HEK293 (cell line): ENCODE results near the gene STRIP1.

Experiments used
- CTCF ChIA-PET: fragments of 350-600 bp; formaldehyde crosslinking; extraction: SDS; loops from one replicate; lab custom pipeline; 2021; ENCODE audit warnings: antibody characterized with exemption; lab: Yijun Ruan, JAX
- POLR2A ChIA-PET: fragments of 300-600 bp; formaldehyde crosslinking; extraction: SDS; loops from one replicate; lab custom pipeline; 2020; ENCODE audit warnings: antibody characterized with exemption, inconsistent platforms; lab: Yijun Ruan, JAX
- H3K27ac ChIP-seq: fragments of 200-500 bp; sonication (Bioruptor generic); 2 replicates; pipeline ENCODE4 v1.5.1; 2014; ENCODE audit warnings: low read depth, low read length, control low read depth, inconsistent platforms; ENCODE audit errors: extremely low read depth
- H3K36me3 ChIP-seq, 2 experiments: fragments of 200-500 bp in 1 of 2; sonication (Bioruptor generic) in 1 of 2; 1 replicate in 1 of 2; 2 replicates in 1 of 2; pipeline ENCODE4 v1.5.1; 2014 to 2017; ENCODE audit warnings: inconsistent platforms in 2 of 2, low read length in 2 of 2; ENCODE audit not compliant: control insufficient read depth in 2 of 2, insufficient read depth in 1 of 2
- H3K4me1 ChIP-seq: fragments of 200-500 bp; sonication (Bioruptor generic); 2 replicates; pipeline ENCODE4 v1.5.1; 2014; ENCODE audit warnings: mild to moderate bottlenecking, low read length, inconsistent platforms; ENCODE audit not compliant: control insufficient read depth, insufficient read depth
- H3K4me3 ChIP-seq: 2 replicates; pipeline ENCODE4 v1.5.1; 2011; ENCODE audit warnings: low read depth, mild to moderate bottlenecking, control low read depth, low read length, moderate library complexity
- H3K9me3 ChIP-seq: fragments of 200-500 bp; sonication (Bioruptor generic); 2 replicates; pipeline ENCODE4 v1.5.1; 2014; ENCODE audit warnings: low read depth, low read length, inconsistent platforms; ENCODE audit not compliant: control insufficient read depth, insufficient read depth
- FEZF1 ChIP-seq: fragments of 450-650 bp; formaldehyde crosslinking; IDR thresholded peaks from 2 replicates; pipeline ENCODE4 v1.5.1; 2016; ENCODE audit warnings: missing biosample characterization, missing genetic modification characterization
- IKZF3 ChIP-seq: fragments of 450-650 bp; IDR thresholded peaks from 2 replicates; pipeline ENCODE4 v1.5.0; 2018; ENCODE audit warnings: missing biosample characterization, mild to moderate bottlenecking, missing genetic modification characterization, moderate library complexity
- KLF7 ChIP-seq: fragments of 450-650 bp; formaldehyde crosslinking; IDR thresholded peaks from 2 replicates; pipeline ENCODE4 v1.5.1; 2016; ENCODE audit warnings: missing biosample characterization, missing genetic modification characterization, borderline replicate concordance
- MZF1 ChIP-seq: fragments of 450-650 bp; formaldehyde crosslinking; IDR thresholded peaks from 2 replicates; pipeline ENCODE4 v1.5.1; 2017; ENCODE audit warnings: missing biosample characterization, missing genetic modification characterization, borderline replicate concordance
- RBAK ChIP-seq: fragments of 450-650 bp; formaldehyde crosslinking; IDR thresholded peaks from 2 replicates; pipeline ENCODE4 v1.5.1; 2016; ENCODE audit warnings: missing biosample characterization, missing genetic modification characterization
- REPIN1 ChIP-seq: fragments of 450-650 bp; formaldehyde crosslinking; IDR thresholded peaks from 2 replicates; pipeline ENCODE4 v1.5.1; 2017; ENCODE audit warnings: missing biosample characterization, missing genetic modification characterization, low read depth
- ZFP3 ChIP-seq: fragments of 450-650 bp; formaldehyde crosslinking; IDR thresholded peaks from 2 replicates; pipeline ENCODE4 v1.5.1; 2016; ENCODE audit warnings: low read depth, missing biosample characterization, missing genetic modification characterization
- ZFP41 ChIP-seq: fragments of 450-650 bp; formaldehyde crosslinking; IDR thresholded peaks from 2 replicates; pipeline ENCODE4 v1.5.1; 2016; ENCODE audit warnings: missing biosample characterization, missing genetic modification characterization, borderline replicate concordance
- ZNF121 ChIP-seq: fragments of 450-650 bp; formaldehyde crosslinking; IDR thresholded peaks from 2 replicates; pipeline ENCODE4 v1.5.1; 2016; ENCODE audit warnings: missing biosample characterization, missing genetic modification characterization
- ZNF132 ChIP-seq: fragments of 450-650 bp; formaldehyde crosslinking; IDR thresholded peaks from 2 replicates; pipeline ENCODE4 v1.5.1; 2017; ENCODE audit warnings: missing biosample characterization, missing genetic modification characterization, borderline replicate concordance
- ZNF138 ChIP-seq: fragments of 450-650 bp; formaldehyde crosslinking; IDR thresholded peaks from 2 replicates; pipeline ENCODE4 v1.5.1; 2016; ENCODE audit warnings: missing biosample characterization, missing genetic modification characterization, borderline replicate concordance
- ZNF140 ChIP-seq: fragments of 450-650 bp; formaldehyde crosslinking; IDR thresholded peaks from 2 replicates; pipeline ENCODE4 v1.5.1; 2016; ENCODE audit warnings: missing biosample characterization, missing genetic modification characterization
- ZNF146 ChIP-seq: fragments of 450-650 bp; formaldehyde crosslinking; IDR thresholded peaks from 2 replicates; pipeline ENCODE4 v1.5.1; 2016; ENCODE audit warnings: missing biosample characterization, missing genetic modification characterization
- ZNF169 ChIP-seq: fragments of 450-650 bp; formaldehyde crosslinking; IDR thresholded peaks from 2 replicates; pipeline ENCODE4 v1.5.1; 2016; ENCODE audit warnings: missing biosample characterization, missing genetic modification characterization
- ZNF19 ChIP-seq: fragments of 450-650 bp; formaldehyde crosslinking; IDR thresholded peaks from 2 replicates; pipeline ENCODE4; 2016; ENCODE audit warnings: missing biosample characterization, missing genetic modification characterization, low read depth
- ZNF211 ChIP-seq: fragments of 450-650 bp; formaldehyde crosslinking; IDR thresholded peaks from 2 replicates; pipeline ENCODE4 v1.5.1; 2016; ENCODE audit warnings: low read depth, missing biosample characterization, missing genetic modification characterization
- ZNF239 ChIP-seq: fragments of 450-650 bp; formaldehyde crosslinking; IDR thresholded peaks from 2 replicates; pipeline ENCODE4 v1.5.1; 2016; ENCODE audit warnings: missing biosample characterization, missing genetic modification characterization
- ZNF274 ChIP-seq, 2 experiments: fragments of 200-500 bp in 1 of 2; fragments of 450-650 bp in 1 of 2; sonication (Bioruptor generic) in 1 of 2; formaldehyde crosslinking in 1 of 2; IDR thresholded peaks; 2 replicates each; pipeline versions ENCODE4 v1.5.1 to v1.6.1; 2014 to 2016; ENCODE audit warnings: borderline replicate concordance in 1 of 2, inconsistent platforms in 1 of 2, low read length in 1 of 2, missing biosample characterization in 1 of 2, missing genetic modification characterization in 1 of 2
- ZNF354C ChIP-seq: fragments of 450-650 bp; formaldehyde crosslinking; IDR thresholded peaks from 2 replicates; pipeline ENCODE4 v1.5.1; 2016; ENCODE audit warnings: missing biosample characterization, missing genetic modification characterization, low read depth, borderline replicate concordance
- ZNF529 ChIP-seq: fragments of 450-650 bp; formaldehyde crosslinking; IDR thresholded peaks from 2 replicates; pipeline ENCODE4 v1.5.1; 2017; ENCODE audit warnings: missing genetic modification characterization, missing biosample characterization; ENCODE audit not compliant: insufficient replicate concordance
- ZNF548 ChIP-seq: fragments of 450-650 bp; formaldehyde crosslinking; IDR thresholded peaks from 2 replicates; pipeline ENCODE4 v1.5.1; 2016; ENCODE audit warnings: missing biosample characterization, missing genetic modification characterization
- ZNF654 ChIP-seq: fragments of 450-650 bp; formaldehyde crosslinking; IDR thresholded peaks from 2 replicates; pipeline ENCODE4 v1.5.1; 2016; ENCODE audit warnings: low read depth, missing biosample characterization, missing genetic modification characterization
- ZNF785 ChIP-seq: fragments of 450-650 bp; formaldehyde crosslinking; IDR thresholded peaks from 2 replicates; pipeline ENCODE4 v1.5.1; 2016; ENCODE audit warnings: missing biosample characterization, missing genetic modification characterization
- TF ChIP-seq, protein P1 (sequence below): fragments of 450-650 bp; formaldehyde crosslinking; IDR thresholded peaks from 2 replicates; pipeline ENCODE4 v1.5.1; 2016; ENCODE audit warnings: missing biosample characterization, missing genetic modification characterization
- TF ChIP-seq, protein P2 (sequence below): fragments of 450-650 bp; formaldehyde crosslinking; IDR thresholded peaks from 2 replicates; pipeline ENCODE4 v1.5.1; 2016; ENCODE audit warnings: missing biosample characterization, missing genetic modification characterization
- TF ChIP-seq, protein P3 (sequence below): fragments of 450-650 bp; formaldehyde crosslinking; IDR thresholded peaks from 2 replicates; pipeline ENCODE4 v1.5.1; 2016; ENCODE audit warnings: missing biosample characterization, missing genetic modification characterization

The STRIP1 gene

GRCh38 chr1:110017792-110018191 is 16.6 kb upstream of the STRIP1 start:
- H3K4me1 ChIP-seq, result no peaks in the 10 kb centered on the region
- CTCF ChIA-PET, result interaction anchor here (0.5 to 1.8 kb wide), 3 partner anchors 22 to 241 kb away, joined by 3 to 4 read pairs (median 3); no protein-coding TSS in a partner anchor
- POLR2A ChIA-PET, result no interaction called here
- no peaks in the 10 kb centered on the region for H3K9me3 ChIP-seq
- no peak overlapping the region for H3K27ac ChIP-seq
- peaks cover 25 to 96% of the 10 kb centered on the region in 2 experiments for H3K36me3 ChIP-seq
- TF ChIP-seq ZNF146 (no peak), ZNF140 (no peak), ZNF785 (tag by site-specific recombination) (no peak), ZNF274 (IDR thresholded peaks at IDR 0.05; ENCODE audit: low read length) (no peak), ZNF274 (tag by site-specific recombination; IDR thresholded peaks at IDR 0.05; ENCODE audit: borderline replicate concordance) (no peak), FEZF1 (no peak), ZNF529 (no peak)
- H3K4me3 ChIP-seq, result no peak overlapping the region

GRCh38 chr1:110018396-110018795 is 16.0 kb upstream of the STRIP1 start:
- CTCF ChIA-PET, result interaction anchor here (0.5 to 2.8 kb wide), 3 partner anchors 11 to 241 kb away, joined by 3 to 18 read pairs (median 4); no protein-coding TSS in a partner anchor
- POLR2A ChIA-PET, result no interaction called here
- Histone ChIP-seq H3K4me3 (no peak overlapping the region), H3K36me3 (peaks cover 26 to 97% of the 10 kb centered on the region in 2 experiments), H3K27ac (no peak overlapping the region), H3K9me3 (no peaks in the 10 kb centered on the region), H3K4me1 (no peaks in the 10 kb centered on the region)
- no peak for TF ChIP-seq REPIN1
- TF ChIP-seq KLF7 (tag by site-specific recombination), result no peak
- TF ChIP-seq, protein P1, sequence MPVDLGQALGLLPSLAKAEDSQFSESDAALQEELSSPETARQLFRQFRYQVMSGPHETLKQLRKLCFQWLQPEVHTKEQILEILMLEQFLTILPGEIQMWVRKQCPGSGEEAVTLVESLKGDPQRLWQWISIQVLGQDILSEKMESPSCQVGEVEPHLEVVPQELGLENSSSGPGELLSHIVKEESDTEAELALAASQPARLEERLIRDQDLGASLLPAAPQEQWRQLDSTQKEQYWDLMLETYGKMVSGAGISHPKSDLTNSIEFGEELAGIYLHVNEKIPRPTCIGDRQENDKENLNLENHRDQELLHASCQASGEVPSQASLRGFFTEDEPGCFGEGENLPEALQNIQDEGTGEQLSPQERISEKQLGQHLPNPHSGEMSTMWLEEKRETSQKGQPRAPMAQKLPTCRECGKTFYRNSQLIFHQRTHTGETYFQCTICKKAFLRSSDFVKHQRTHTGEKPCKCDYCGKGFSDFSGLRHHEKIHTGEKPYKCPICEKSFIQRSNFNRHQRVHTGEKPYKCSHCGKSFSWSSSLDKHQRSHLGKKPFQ (tag by site-specific recombination), result no peak
- no peak for TF ChIP-seq ZNF169 (tag by site-specific recombination)
- TF ChIP-seq ZNF548 (tag by site-specific recombination), result no peak
- TF ChIP-seq ZNF19 (tag by site-specific recombination), result no peak
- no peak for TF ChIP-seq ZFP41 (tag by site-specific recombination)

GRCh38 chr1:110019770-110020169 is 14.7 kb upstream of the STRIP1 start:
- ChIA-PET POLR2A (interaction anchor here (1.2 kb wide), 1 partner anchor 384 kb away, joined by 3 read pairs; no protein-coding TSS in a partner anchor), CTCF (interaction anchor here (0.6 to 2.8 kb wide), 2 partner anchors 10 to 440 kb away, joined by 5 to 18 read pairs; no protein-coding TSS in a partner anchor)
- Histone ChIP-seq H3K4me1 (no peaks in the 10 kb centered on the region), H3K9me3 (no peaks in the 10 kb centered on the region), H3K36me3 (peaks cover 30 to 99% of the 10 kb centered on the region in 2 experiments), H3K27ac (no peak overlapping the region), H3K4me3 (no peak overlapping the region)
- no peak for TF ChIP-seq ZFP3 (tag by site-specific recombination)
- TF ChIP-seq ZNF654 (tag by site-specific recombination), result no peak
- TF ChIP-seq, protein P2, sequence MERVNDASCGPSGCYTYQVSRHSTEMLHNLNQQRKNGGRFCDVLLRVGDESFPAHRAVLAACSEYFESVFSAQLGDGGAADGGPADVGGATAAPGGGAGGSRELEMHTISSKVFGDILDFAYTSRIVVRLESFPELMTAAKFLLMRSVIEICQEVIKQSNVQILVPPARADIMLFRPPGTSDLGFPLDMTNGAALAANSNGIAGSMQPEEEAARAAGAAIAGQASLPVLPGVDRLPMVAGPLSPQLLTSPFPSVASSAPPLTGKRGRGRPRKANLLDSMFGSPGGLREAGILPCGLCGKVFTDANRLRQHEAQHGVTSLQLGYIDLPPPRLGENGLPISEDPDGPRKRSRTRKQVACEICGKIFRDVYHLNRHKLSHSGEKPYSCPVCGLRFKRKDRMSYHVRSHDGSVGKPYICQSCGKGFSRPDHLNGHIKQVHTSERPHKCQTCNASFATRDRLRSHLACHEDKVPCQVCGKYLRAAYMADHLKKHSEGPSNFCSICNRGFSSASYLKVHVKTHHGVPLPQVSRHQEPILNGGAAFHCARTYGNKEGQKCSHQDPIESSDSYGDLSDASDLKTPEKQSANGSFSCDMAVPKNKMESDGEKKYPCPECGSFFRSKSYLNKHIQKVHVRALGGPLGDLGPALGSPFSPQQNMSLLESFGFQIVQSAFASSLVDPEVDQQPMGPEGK (tag by site-specific recombination), result no peak
- no peak for TF ChIP-seq ZNF138 (tag by site-specific recombination)
- TF ChIP-seq ZNF529, result no peak
- no peak for TF ChIP-seq ZNF121 (tag by site-specific recombination)
- TF ChIP-seq ZNF354C (tag by site-specific recombination), result no peak
- TF ChIP-seq MZF1 (tag by site-specific recombination), result no peak
- TF ChIP-seq, protein P3, sequence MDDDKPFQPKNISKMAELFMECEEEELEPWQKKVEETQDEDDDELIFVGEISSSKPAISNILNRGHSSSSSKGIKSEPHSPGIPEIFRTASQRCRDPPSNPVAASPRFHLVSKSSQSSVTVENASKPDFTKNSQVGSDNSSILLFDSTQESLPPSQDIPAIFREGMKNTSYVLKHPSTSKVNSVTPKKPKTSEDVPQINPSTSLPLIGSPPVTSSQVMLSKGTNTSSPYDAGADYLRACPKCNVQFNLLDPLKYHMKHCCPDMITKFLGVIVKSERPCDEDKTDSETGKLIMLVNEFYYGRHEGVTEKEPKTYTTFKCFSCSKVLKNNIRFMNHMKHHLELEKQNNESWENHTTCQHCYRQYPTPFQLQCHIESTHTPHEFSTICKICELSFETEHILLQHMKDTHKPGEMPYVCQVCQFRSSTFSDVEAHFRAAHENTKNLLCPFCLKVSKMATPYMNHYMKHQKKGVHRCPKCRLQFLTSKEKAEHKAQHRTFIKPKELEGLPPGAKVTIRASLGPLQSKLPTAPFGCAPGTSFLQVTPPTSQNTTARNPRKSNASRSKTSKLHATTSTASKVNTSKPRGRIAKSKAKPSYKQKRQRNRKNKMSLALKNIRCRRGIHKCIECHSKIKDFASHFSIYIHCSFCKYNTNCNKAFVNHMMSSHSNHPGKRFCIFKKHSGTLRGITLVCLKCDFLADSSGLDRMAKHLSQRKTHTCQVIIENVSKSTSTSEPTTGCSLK, result no peak
- TF ChIP-seq ZNF239 (tag by site-specific recombination), result no peak
- TF ChIP-seq ZNF132 (tag by site-specific recombination), result no peak
- no peak for TF ChIP-seq ZNF211
- TF ChIP-seq IKZF3, result no peak
- TF ChIP-seq RBAK (tag by site-specific recombination), result no peak
